Thyroid gland (tissue), 4 donors: ENCODE data around the gene CRTAP.

Experiments used
- POLR2A ChIP-seq, 2 donors: fragments of 450-650 bp; IDR thresholded peaks; one replicate each; pipeline ENCODE4 v1.6.1; 2017; ENCODE audit warnings: antibody characterized with exemption in 2 of 2, mild to moderate bottlenecking in 2 of 2, moderate library complexity in 1 of 2
- TF ChIP-seq, protein P1 (sequence below), 6 experiments: fragments of 200-600 bp in 3 of 6; fragments of 450-650 bp in 3 of 6; sonication (generic) in 3 of 6; IDR thresholded peaks; one replicate each; pipeline ENCODE4 v1.5.1; 2016 to 2019; ENCODE audit warnings: antibody characterized with exemption in 6 of 6, mild to moderate bottlenecking in 2 of 6, inconsistent platforms in 1 of 6, moderate library complexity in 1 of 6

- TF ChIP-seq, protein P1, sequence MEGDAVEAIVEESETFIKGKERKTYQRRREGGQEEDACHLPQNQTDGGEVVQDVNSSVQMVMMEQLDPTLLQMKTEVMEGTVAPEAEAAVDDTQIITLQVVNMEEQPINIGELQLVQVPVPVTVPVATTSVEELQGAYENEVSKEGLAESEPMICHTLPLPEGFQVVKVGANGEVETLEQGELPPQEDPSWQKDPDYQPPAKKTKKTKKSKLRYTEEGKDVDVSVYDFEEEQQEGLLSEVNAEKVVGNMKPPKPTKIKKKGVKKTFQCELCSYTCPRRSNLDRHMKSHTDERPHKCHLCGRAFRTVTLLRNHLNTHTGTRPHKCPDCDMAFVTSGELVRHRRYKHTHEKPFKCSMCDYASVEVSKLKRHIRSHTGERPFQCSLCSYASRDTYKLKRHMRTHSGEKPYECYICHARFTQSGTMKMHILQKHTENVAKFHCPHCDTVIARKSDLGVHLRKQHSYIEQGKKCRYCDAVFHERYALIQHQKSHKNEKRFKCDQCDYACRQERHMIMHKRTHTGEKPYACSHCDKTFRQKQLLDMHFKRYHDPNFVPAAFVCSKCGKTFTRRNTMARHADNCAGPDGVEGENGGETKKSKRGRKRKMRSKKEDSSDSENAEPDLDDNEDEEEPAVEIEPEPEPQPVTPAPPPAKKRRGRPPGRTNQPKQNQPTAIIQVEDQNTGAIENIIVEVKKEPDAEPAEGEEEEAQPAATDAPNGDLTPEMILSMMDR (IDR thresholded peaks at IDR 0.05): no peak
- no peak for TF ChIP-seq POLR2A (IDR thresholded peaks at IDR 0.05)
Measured at GRCh38 chr3:33111581-33111980, 2.2 kb upstream of the CRTAP start.
